Trophoblast cell (in vitro differentiated cells and primary cell): ENCODE measurements around the gene TBC1D2.

Experiments used
- DNase-seq, 2 donors: peaks; one replicate each; pipeline ENCODE4 v3.0.0-alpha.2; 2016
- H2AFZ ChIP-seq: 2 replicates; pipeline ENCODE4 v1.6.1; 2013; ENCODE audit warnings: low read length, moderate library complexity, mild to moderate bottlenecking; ENCODE audit not compliant: insufficient read depth, poor library complexity
- H2AK5ac ChIP-seq: 2 replicates; pipeline ENCODE4 v1.6.1; 2013; ENCODE audit warnings: mild to moderate bottlenecking, low read length
- H2BK120ac ChIP-seq: 2 replicates; pipeline ENCODE4 v1.6.1; 2013; ENCODE audit warnings: low read length, mild to moderate bottlenecking, moderate library complexity; ENCODE audit not compliant: insufficient read depth, poor library complexity
- H2BK12ac ChIP-seq: 2 replicates; pipeline ENCODE4 v1.6.1; 2013; ENCODE audit warnings: mild to moderate bottlenecking, low read length, moderate library complexity
- H2BK5ac ChIP-seq: 2 replicates; pipeline ENCODE4 v1.6.1; 2013; ENCODE audit warnings: low read length, low read depth, moderate library complexity, mild to moderate bottlenecking; ENCODE audit not compliant: poor library complexity
- H3K14ac ChIP-seq: 2 replicates; pipeline ENCODE4 v1.6.1; 2013; ENCODE audit warnings: mild to moderate bottlenecking, low read length
- H3K18ac ChIP-seq: 2 replicates; pipeline ENCODE4 v1.6.1; 2013; ENCODE audit warnings: mild to moderate bottlenecking, low read length
- H3K23ac ChIP-seq: 2 replicates; pipeline ENCODE4 v1.6.1; 2013; ENCODE audit warnings: low read length
- H3K27ac ChIP-seq: 2 replicates; pipeline ENCODE4 v1.5.1; 2013; ENCODE audit warnings: low read depth, mild to moderate bottlenecking, inconsistent platforms, low read length, moderate library complexity
- H3K27me3 ChIP-seq: 2 replicates; pipeline ENCODE4 v1.6.1; 2013; ENCODE audit warnings: inconsistent platforms, mild to moderate bottlenecking, low read length, moderate library complexity; ENCODE audit not compliant: insufficient read depth
- H3K36me3 ChIP-seq, 2 experiments: 1 replicate in 1 of 2; 2 replicates in 1 of 2; pipeline ENCODE4 v1.6.1; 2013; ENCODE audit warnings: low read length in 2 of 2, mild to moderate bottlenecking in 2 of 2, moderate library complexity in 1 of 2; ENCODE audit not compliant: insufficient read depth in 2 of 2, control insufficient read depth in 1 of 2
- H3K4ac ChIP-seq: 2 replicates; pipeline ENCODE4 v1.6.1; 2013; ENCODE audit warnings: low read depth, mild to moderate bottlenecking, low read length, moderate library complexity
- H3K4me1 ChIP-seq, 2 experiments: 1 replicate in 1 of 2; 2 replicates in 1 of 2; pipeline ENCODE4 v1.6.1; 2013; ENCODE audit warnings: low read length in 2 of 2, mild to moderate bottlenecking in 2 of 2, moderate library complexity in 1 of 2; ENCODE audit not compliant: insufficient read depth in 2 of 2, control insufficient read depth in 1 of 2
- H3K4me2 ChIP-seq: 2 replicates; pipeline ENCODE4 v1.6.1; 2013; ENCODE audit warnings: inconsistent platforms, mild to moderate bottlenecking, low read length, moderate library complexity
- H3K4me3 ChIP-seq: 2 replicates; pipeline ENCODE4 v1.5.1; 2013; ENCODE audit warnings: mild to moderate bottlenecking, low read depth, low read length, inconsistent platforms
- H3K79me1 ChIP-seq: one replicate; pipeline ENCODE4 v1.6.1; 2013; ENCODE audit warnings: low read length
- H3K79me2 ChIP-seq: 2 replicates; pipeline ENCODE4 v1.6.1; 2013; ENCODE audit warnings: low read length, mild to moderate bottlenecking; ENCODE audit not compliant: control insufficient read depth, insufficient read depth, poor library complexity
- H3K9ac ChIP-seq: 2 replicates; pipeline ENCODE4 v1.6.1; 2013; ENCODE audit warnings: mild to moderate bottlenecking, low read length
- H3K9me3 ChIP-seq: 2 replicates; pipeline ENCODE4 v1.6.1; 2013; ENCODE audit warnings: low read depth, mild to moderate bottlenecking, control low read depth, inconsistent platforms, low read length; ENCODE audit not compliant: insufficient read depth
- H4K12ac ChIP-seq: 2 replicates; pipeline ENCODE4 v1.6.1; 2013; ENCODE audit warnings: low read depth, mild to moderate bottlenecking, low read length, moderate library complexity
- H4K8ac ChIP-seq: 2 replicates; pipeline ENCODE4 v1.6.1; 2013; ENCODE audit warnings: low read depth, mild to moderate bottlenecking, low read length, moderate library complexity
- H4K91ac ChIP-seq: one replicate; pipeline ENCODE4 v1.6.1; 2013; ENCODE audit warnings: low read depth, mild to moderate bottlenecking, low read length, moderate library complexity
- whole genome bisulfite sequencing: extraction: QIAGEN DNeasy Blood & Tissue Kit; methylation state at CpG from one replicate; pipeline ENCODE4 v1.1.7; 2013; ENCODE audit warnings: missing lambda C conversion rate; ENCODE audit not compliant: insufficient read length, insufficient coverage; ENCODE audit errors: extremely low coverage; 5-methylcytosine and 5-hydroxymethylcytosine counted together

TBC1D2 gene

GRCh38 chr9:98219794-98220370 lies 35.6 kb downstream of the TBC1D2 start:
- Histone ChIP-seq H3K4ac (no peak overlapping the region), H4K91ac (no peak overlapping the region), H3K4me2 (no peak overlapping the region), H3K14ac (no peak overlapping the region), H3K4me3 (no peak overlapping the region), H3K23ac (no peak overlapping the region), H3K9ac (no peak overlapping the region), H3K27me3 (no peaks in the 10 kb centered on the region), H4K8ac (no peak overlapping the region), H3K27ac (no peak overlapping the region), H2AFZ (no peak overlapping the region), H2AK5ac (no peak overlapping the region), H2BK12ac (no peak overlapping the region), H3K79me2 (no peaks in the 10 kb centered on the region), H3K9me3 (no peaks in the 10 kb centered on the region), H2BK5ac (no peak overlapping the region), H2BK120ac (no peak overlapping the region), H3K4me1 (peaks cover 12 to 18% of the 10 kb centered on the region in 2 experiments), H3K18ac (no peak overlapping the region), H3K36me3 (peaks cover 12 to 30% of the 10 kb centered on the region in 2 experiments), H3K79me1 (peaks cover 10% of the 10 kb centered on the region), H4K12ac (no peak overlapping the region)
- no peak for DNase-seq
- WGBS = no CpG with 5 or more reads among the region's 11 CpGs

- no peak overlapping the region for H3K4me3 ChIP-seq
- peaks cover 15 to 30% of the 10 kb centered on the region in 2 experiments for H3K36me3 ChIP-seq
- no peak overlapping the region for H3K4me2 ChIP-seq
- no peak overlapping the region for H4K12ac ChIP-seq
- no peaks in the 10 kb centered on the region for H3K79me2 ChIP-seq
- H2AK5ac ChIP-seq = no peak overlapping the region
- no peak overlapping the region for H4K91ac ChIP-seq
- no peak overlapping the region for H3K9ac ChIP-seq
- no peak for DNase-seq
- no peak overlapping the region for H2BK120ac ChIP-seq
- H2BK5ac ChIP-seq = no peak overlapping the region
- H2AFZ ChIP-seq = no peak overlapping the region
- H3K79me1 ChIP-seq = peaks cover 10% of the 10 kb centered on the region
- H3K4me1 ChIP-seq = peaks cover 12 to 18% of the 10 kb centered on the region in 2 experiments
- H4K8ac ChIP-seq = no peak overlapping the region
- H3K18ac ChIP-seq = no peak overlapping the region
- H3K27ac ChIP-seq = no peak overlapping the region
- H3K23ac ChIP-seq = no peak overlapping the region
- H2BK12ac ChIP-seq = no peak overlapping the region
- no peaks in the 10 kb centered on the region for H3K27me3 ChIP-seq
- H3K9me3 ChIP-seq = no peaks in the 10 kb centered on the region
- no peak overlapping the region for H3K14ac ChIP-seq
- H3K4ac ChIP-seq = no peak overlapping the region
- no CpG with 5 or more reads among the region's 7 CpGs for WGBS
Observed at GRCh38 chr9:98219364-98219716, 36.1 kb downstream of the TBC1D2 start.

GRCh38 chr9:98218562-98219363 lies 36.7 kb downstream of the TBC1D2 start:
- H3K4me2 ChIP-seq = peak overlapping the region; percentile 40
- no peak overlapping the region for H3K9ac ChIP-seq
- peaks cover 10% of the 10 kb centered on the region for H3K79me1 ChIP-seq
- H3K4ac ChIP-seq = no peak overlapping the region
- H2BK5ac ChIP-seq = peak overlapping the region; percentile 45
- no CpG with 5 or more reads among the region's 11 CpGs for WGBS
- H3K18ac ChIP-seq = peak overlapping the region; percentile 53
- no peak overlapping the region for H2AK5ac ChIP-seq
- peak overlapping the region; percentile 63 for H4K8ac ChIP-seq
- H3K23ac ChIP-seq = no peak overlapping the region
- peak overlapping the region; percentile 33 for H3K14ac ChIP-seq
- H3K27me3 ChIP-seq = no peaks in the 10 kb centered on the region
- peak overlapping the region; percentile 74 for H3K27ac ChIP-seq
- H2BK12ac ChIP-seq = no peak overlapping the region
- no peaks in the 10 kb centered on the region for H3K9me3 ChIP-seq
- no peaks in the 10 kb centered on the region for H3K79me2 ChIP-seq
- DNase-seq = peak in 1 of 2 donors; percentile 20
- no peak overlapping the region for H2AFZ ChIP-seq
- peaks cover 12 to 18% of the 10 kb centered on the region in 2 experiments for H3K4me1 ChIP-seq
- peak overlapping the region; percentile 31 for H4K12ac ChIP-seq
- peak overlapping the region; percentile 66 for H4K91ac ChIP-seq
- H2BK120ac ChIP-seq = peak overlapping the region; percentile 55
- H3K4me3 ChIP-seq = no peak overlapping the region
- H3K36me3 ChIP-seq = peaks cover 18 to 33% of the 10 kb centered on the region in 2 experiments

- Histone ChIP-seq H3K4me2 (no peak overlapping the region), H4K12ac (no peak overlapping the region), H3K27ac (no peak overlapping the region), H3K79me1 (peaks cover 3% of the 10 kb centered on the region), H3K14ac (no peak overlapping the region), H4K91ac (no peak overlapping the region), H2AK5ac (no peak overlapping the region), H3K4me1 (peaks cover 6 to 12% of the 10 kb centered on the region in 2 experiments), H2BK120ac (no peak overlapping the region), H4K8ac (no peak overlapping the region), H3K4ac (no peak overlapping the region), H3K9ac (no peak overlapping the region), H3K27me3 (no peaks in the 10 kb centered on the region), H3K36me3 (peaks cover 22 to 37% of the 10 kb centered on the region in 2 experiments), H3K4me3 (no peak overlapping the region), H2AFZ (no peak overlapping the region), H2BK12ac (no peak overlapping the region), H3K23ac (no peak overlapping the region), H3K79me2 (no peaks in the 10 kb centered on the region), H3K9me3 (no peaks in the 10 kb centered on the region), H2BK5ac (no peak overlapping the region), H3K18ac (no peak overlapping the region)
- DNase-seq = no peak
- no CpG with 5 or more reads among the region's 2 CpGs for WGBS
Observed at GRCh38 chr9:98217255-98217654, 38.2 kb downstream of the TBC1D2 start.
